SK-N-MC (cell line): ENCODE measurements around the gene RHPN2.

Experiments used
- EZH2 ChIP-seq: fragments of 200-600 bp; sonication (generic); IDR thresholded peaks from one replicate; pipeline ENCODE4 v1.6.1; 2017; ENCODE audit warnings: antibody characterized with exemption
- POLR2AphosphoS5 ChIP-seq: IDR thresholded peaks from 2 replicates; pipeline ENCODE4 v1.6.1; 2012; ENCODE audit warnings: mild to moderate bottlenecking, low read depth, low read length, borderline replicate concordance

GRCh38 chr19:33089010-33089409, 24.3 kb upstream of the RHPN2 start:
- TF ChIP-seq EZH2, result no peak
- TF ChIP-seq POLR2AphosphoS5, result no peak
